Epidermal melanocyte (primary cell): ENCODE measurements around the gene ACADSB.

Source experiments
- DNase-seq: peaks from one replicate; pipeline ENCODE4 v3.0.0; 2011; ENCODE audit warnings: low spot score; ENCODE audit not compliant: insufficient read length

ACADSB gene

DNA sequence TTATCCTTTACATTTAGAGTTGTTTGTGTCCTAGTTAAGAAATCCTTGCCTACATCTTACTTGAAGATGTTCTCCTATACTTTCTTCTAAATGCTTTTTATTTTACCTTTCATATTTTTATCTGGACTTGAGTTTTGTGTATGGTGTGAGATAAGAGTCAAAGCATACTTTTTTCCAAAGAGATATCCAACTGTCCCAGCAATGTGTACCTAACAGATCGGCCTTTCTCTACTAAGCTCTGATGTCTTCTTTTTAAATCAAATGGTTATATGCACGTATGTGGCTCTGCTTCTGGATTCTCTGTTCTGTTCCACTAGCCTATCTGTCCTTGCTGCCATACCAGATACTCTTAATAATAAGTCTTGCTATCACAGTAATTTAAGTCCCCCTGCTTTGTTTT is 7.4 kb upstream of the ACADSB start:
- no peak for DNase-seq

DNA sequence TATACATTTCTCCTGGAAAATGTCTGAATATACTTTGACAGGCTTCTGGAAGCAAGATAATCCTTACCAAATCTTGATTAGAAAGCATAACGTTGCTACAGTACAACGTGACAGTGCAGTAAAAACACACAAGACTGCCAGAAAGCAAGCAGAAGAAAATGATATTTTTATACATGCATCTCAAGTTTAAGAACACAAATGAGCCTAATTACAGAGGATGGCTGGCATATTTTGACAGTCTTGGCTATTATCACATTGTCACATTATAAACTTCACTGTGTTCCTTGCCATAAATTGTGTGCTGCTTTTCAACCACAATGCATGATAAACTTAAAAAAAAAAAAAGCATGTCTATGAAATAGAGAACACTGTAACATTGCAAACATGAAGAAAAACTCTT is 4.5 kb upstream of the ACADSB start:
- no peak for DNase-seq

DNA sequence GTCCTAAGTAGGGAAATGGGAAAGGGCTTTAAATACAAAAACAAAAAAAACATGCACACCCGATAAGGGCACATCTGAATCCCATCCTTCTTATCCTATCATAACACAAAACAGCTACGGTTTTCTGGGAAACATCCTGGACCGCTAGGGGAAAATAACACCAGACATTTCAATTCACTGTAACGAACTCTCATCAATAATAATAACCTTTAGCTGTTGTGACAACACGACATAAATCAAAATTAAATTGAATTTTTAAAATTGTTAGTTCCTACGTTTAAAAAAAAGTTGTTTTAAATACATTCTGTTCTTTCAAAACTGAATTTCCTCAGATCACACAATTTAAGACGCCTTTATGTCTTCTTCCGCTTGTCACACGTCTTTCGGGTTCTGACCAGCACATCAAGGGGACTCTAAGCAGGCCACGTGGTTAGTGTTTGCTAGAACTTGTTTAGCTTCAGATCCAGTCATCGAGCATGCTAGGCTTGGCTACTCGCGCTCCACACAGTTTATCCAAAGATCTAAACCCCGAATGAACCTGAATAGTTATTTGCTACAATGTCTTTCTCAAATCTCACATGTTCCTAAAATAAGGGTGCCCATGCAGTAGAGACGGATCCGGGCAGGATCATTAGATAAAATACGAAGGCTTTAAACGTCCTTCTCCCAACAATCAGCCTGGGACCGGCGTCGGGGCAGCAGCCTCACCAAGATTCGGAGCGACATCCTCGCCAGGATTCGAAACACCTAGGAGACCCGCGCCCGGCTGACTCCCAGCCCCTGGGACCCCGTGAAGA is 1.1 kb upstream of the ACADSB start:
- no peak for DNase-seq

- DNase-seq, result no peak
Observed at GRCh38 chr10:123009105-123009820, 457 bp downstream of the ACADSB start.

DNA sequence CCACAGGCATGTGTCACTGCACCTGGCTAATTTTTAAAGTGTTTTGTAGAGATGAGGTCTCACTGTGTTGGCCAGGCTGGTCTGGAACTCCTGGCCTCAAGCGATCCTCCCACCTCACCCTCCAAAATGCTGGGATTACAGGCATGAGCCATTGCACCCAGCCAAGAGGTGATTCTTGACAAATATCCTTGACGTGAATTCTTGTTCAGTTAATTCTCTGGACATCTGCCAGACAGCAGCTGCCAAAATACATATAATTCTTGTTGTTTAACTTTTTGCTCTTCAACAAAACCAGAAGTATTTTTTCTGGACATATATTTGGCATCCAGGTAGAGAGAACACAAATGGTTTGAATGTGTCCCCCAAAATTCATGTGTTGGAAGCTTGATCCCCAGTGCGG is 3.2 kb downstream of the ACADSB start:
- DNase-seq, result no peak

DNA sequence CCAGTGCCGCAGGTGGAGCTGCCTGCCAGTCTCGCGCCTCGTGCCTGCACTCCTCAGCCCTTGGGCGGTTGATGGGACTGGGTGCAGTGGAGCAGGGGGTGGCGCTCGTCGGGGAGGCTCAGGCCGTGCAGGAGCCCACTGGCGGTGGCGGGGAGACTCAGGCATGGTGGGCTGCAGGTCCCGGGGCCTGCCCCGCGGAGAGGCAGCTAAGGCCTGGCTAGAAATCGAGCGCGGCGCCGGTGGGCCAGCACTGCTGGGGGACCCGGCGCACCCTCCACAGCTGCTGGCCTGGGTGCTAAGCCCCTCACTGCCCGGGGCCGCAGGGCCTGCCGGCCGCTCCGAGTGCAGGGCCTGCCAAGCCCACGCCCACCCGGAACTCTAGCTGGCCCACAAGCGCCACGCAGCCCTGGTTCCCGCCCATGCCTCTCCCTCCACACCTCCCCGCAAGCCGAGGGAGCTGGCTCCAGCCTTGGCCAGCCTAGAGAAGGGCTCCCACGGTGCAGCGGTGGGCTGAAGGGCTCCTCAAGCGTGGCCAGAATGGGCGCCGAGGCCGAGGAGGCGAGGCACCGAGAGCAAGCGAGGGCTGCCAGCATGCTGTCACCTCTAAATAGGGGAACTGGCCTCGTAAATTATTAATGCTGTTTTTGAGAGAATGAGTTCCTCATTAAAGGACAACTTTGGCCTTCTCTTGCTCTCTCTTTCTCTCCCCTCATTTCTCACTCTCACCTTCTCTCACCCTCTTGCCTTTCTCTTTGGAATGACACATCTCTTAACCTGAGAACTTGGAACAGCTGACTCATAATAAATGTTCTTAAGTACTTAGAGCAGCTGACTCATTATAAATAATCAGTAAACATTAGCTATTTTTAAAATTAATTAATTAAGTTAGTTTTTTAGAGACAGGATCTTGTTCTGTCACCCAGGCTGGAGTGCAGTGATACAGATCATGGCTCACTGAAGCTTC is 4.9 kb downstream of the ACADSB start:
- no peak for DNase-seq

GRCh38 chr10:123014772-123015171 is 6.0 kb downstream of the ACADSB start:
- no peak for DNase-seq

GRCh38 chr10:123016228-123016627 is 7.4 kb downstream of the ACADSB start:
- no peak for DNase-seq

DNA sequence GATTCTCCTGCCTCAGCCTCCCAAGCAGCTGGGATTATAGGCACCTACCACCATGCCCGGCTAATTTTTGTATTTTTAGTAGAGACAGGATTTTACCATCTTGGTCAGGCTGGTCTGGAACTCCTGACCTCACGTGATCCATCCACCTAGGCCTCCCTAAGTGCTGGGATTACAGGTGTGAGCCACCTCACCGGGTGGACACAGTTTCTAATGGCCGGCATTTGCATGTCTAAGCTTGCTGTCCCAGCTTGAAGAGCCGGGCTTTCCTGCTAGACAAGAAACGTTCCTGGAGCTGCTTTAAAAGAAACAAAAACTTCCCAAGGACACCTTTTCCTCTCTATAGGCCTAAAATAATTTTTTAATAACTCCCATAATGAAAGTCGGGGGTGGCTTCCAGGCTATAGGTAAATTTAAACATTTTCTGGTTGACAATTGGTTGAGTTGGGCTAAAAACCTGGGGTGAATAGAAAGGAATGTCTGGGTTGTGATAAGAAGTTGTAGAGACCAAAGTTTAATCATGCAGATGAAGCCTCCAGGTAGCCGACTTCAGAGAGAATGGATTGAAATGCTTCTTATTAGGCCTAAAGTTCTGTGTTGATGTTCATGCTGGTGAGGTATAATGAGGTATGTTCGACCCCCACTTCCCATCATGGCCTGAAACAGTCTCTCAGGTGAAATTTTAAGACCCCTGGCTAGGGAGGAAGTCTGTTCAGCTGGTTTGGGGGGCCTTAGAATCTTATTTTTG is 8.8 kb downstream of the ACADSB start:
- DNase-seq, result no peak

- DNase-seq, result no peak
Observed at GRCh38 chr10:123018531-123018930, 9.7 kb downstream of the ACADSB start.

DNA sequence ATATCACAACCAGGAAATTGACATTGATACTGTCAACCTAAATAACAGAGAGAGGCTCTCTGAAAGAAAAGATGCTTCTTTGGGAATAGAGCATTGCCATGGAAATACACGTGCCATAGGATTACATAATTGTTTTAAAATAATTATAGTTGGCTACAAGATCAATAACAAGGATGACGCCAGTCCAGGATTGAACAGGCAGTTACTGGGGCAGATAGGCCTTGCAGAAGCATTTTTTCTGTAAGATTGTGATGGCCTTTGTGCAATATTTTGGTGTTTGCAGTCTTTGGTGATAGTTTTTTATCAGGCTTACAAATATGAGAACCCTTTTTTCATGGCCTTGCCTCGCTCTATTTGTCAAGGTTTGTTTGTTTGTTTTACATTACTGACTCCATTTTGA is 10.5 kb downstream of the ACADSB start:
- no peak for DNase-seq

- no peak for DNase-seq
Observed at GRCh38 chr10:123019941-123020703, 11.3 kb downstream of the ACADSB start.

DNA sequence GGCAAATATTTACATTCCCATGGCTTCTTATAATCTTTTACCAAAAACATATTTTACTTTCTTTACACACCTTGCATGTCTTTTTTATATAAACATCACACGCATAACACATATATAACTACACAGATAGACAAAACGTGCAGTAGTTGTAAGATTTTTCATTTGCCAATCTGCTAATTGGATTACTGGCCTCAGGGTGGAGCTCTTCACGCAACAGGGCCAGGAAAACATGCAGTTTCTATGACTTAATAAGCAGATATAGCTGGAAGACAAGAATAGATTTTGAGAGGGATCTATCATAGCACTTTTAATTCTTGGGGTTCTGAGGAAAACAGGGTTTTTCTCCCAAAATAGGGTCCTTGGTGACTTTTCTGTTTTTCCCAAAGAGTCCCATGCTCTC is 12.7 kb downstream of the ACADSB start:
- no peak for DNase-seq

GRCh38 chr10:123024540-123024939 is 15.7 kb downstream of the ACADSB start:
- DNase-seq, result no peak

- DNase-seq, result no peak
Observed at GRCh38 chr10:123026302-123026701, 17.5 kb downstream of the ACADSB start.

GRCh38 chr10:123027861-123028260 is 19.1 kb downstream of the ACADSB start:
- DNase-seq, result no peak

GRCh38 chr10:123031124-123031523 is 22.3 kb downstream of the ACADSB start:
- no peak for DNase-seq

GRCh38 chr10:123034332-123034731 is 25.5 kb downstream of the ACADSB start:
- DNase-seq, result no peak

- DNase-seq, result no peak
Observed at GRCh38 chr10:123035467-123036086, 26.8 kb downstream of the ACADSB start.
